T-helper 1 cell (primary cell): ENCODE data around the gene ABHD15.
"Not testable (repeated sequence)": the region's sequence is repeated elsewhere in the genome, so short reads cannot be mapped to it uniquely, and the experiment has no call there.

Source experiments
- DNase-seq, 5 donors: peaks; one replicate each; pipeline ENCODE4 v3.0.0-alpha.2; 2012 to 2020

ABHD15 gene

GRCh38 chr17:29568331-29569244 is 1.8 kb upstream of the ABHD15 start, which contains the start of gene TP53I13:
Gene TP53I13 (plus strand): TSS chr17:29568701. CDS start chr17:29568759, 58 bp downstream.
- DNase-seq, result peak; percentile 78 to 90 (median 84)

- DNase-seq, result peak; percentile 57 to 87 (median 67)
Observed at GRCh38 chr17:29567554-29568330, 905 bp upstream of the ABHD15 start.

GRCh38 chr17:29567304-29567553 is 392 bp upstream of the ABHD15 start:
- DNase-seq, result peak in 1 of 5 donors; percentile 26

GRCh38 chr17:29565643-29566472 is 979 bp downstream of the ABHD15 start:
- DNase-seq, result peak in 3 of 5 donors; percentile 40 to 76 (median 46)

GRCh38 chr17:29563816-29564215 is 3.0 kb downstream of the ABHD15 start:
- no peak for DNase-seq

- DNase-seq, result no peak
Observed at GRCh38 chr17:29562615-29563014, 4.2 kb downstream of the ABHD15 start.

- DNase-seq, result no peak
Observed at GRCh38 chr17:29561554-29562517, 5.0 kb downstream of the ABHD15 start.

GRCh38 chr17:29560316-29560715 is 6.5 kb downstream of the ABHD15 start:
- no peak for DNase-seq

- no peak for DNase-seq
Observed at GRCh38 chr17:29559640-29560039, 7.2 kb downstream of the ABHD15 start.

- not testable (repeated sequence) for DNase-seq
Observed at GRCh38 chr17:29558139-29558538, 8.7 kb downstream of the ABHD15 start.

- DNase-seq, result no peak
Observed at GRCh38 chr17:29557739-29558116, 9.1 kb downstream of the ABHD15 start.

GRCh38 chr17:29557085-29557738 is 9.6 kb downstream of the ABHD15 start:
- DNase-seq, result no peak

GRCh38 chr17:29555840-29556239 is 11.0 kb downstream of the ABHD15 start:
- DNase-seq, result no peak

GRCh38 chr17:29549177-29549923 is 17.5 kb downstream of the ABHD15 start:
- DNase-seq, result peak in 1 of 5 donors; percentile 44

GRCh38 chr17:29546830-29547229 is 20.0 kb downstream of the ABHD15 start:
- DNase-seq, result no peak

- no peak for DNase-seq
Observed at GRCh38 chr17:29546085-29546484, 20.8 kb downstream of the ABHD15 start.

GRCh38 chr17:29544066-29544465 is 22.8 kb downstream of the ABHD15 start:
- no peak for DNase-seq

GRCh38 chr17:29533976-29534375 is 32.9 kb downstream of the ABHD15 start:
- DNase-seq, result no peak

GRCh38 chr17:29526322-29526721 is 40.5 kb downstream of the ABHD15 start:
- DNase-seq, result no peak

- DNase-seq, result no peak
Observed at GRCh38 chr17:29524692-29525091, 42.1 kb downstream of the ABHD15 start.
